Measurements from ENCODE around the gene SLIT3. TPM values are rescaled to one million over a fixed set of nuclear protein-coding genes. Genes with fewer than 3 reads are reported as not detected.

The SLIT3 gene
- total RNA-seq, 1 donor from 2014 or later: 3.3 TPM

DNA sequence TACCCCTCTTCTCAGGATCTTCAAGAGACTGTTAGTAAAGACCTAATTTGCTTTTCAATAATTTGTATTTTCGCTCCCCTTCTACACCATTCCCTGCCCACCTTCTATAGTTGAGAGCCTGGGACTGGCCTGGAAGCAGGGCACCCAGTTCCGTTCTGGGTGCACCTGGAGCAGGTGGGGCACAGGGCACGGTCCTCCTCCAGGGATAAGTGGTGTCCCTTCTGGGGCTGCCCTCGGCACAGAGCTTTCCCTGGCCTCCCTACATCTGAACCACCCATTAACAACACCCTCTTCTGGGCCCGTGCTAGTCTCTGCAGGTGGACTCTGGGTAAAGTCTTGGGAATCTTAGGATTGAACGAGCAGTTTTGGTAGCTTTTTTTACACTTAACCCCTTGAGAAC is 628.9 kb downstream of the SLIT3 start:
- no peak for DNase-seq (ENCODE audit: low read depth)

DNA sequence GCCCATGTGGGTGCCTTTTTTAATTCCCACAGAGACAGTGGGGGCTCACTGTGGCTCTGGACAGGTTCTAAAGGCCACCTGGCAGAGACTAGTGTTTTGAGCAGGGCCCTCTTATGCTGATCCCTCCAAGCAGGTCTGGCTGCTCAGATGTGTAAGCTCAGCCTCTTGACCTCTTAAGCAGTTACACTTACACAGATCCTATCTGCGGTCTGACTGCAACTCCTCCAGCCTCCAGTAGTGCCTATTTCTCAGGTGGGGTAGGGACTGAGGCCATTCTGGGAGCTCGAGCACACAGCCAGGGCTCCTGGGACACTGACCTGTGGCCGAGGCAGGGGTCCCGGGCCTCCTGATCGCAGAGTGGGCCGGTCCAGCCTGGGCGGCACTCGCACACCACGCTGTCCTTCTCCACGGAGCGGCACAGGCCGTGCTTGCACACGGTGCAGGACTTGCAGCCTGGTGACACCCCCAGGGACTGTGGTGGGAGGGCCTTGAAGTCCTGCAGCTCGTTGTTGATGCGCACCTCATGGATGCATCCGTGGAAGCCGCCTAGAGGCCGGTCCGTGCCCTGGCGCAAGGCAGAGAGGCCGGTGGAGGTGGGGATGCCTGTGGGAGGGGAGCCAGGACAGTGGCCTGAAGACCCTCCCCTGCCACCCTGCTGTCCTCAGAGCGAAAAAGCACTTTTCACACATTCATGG is 629.9 kb downstream of the SLIT3 start:
- DNase-seq (ENCODE audit: low read depth): no peak

DNA sequence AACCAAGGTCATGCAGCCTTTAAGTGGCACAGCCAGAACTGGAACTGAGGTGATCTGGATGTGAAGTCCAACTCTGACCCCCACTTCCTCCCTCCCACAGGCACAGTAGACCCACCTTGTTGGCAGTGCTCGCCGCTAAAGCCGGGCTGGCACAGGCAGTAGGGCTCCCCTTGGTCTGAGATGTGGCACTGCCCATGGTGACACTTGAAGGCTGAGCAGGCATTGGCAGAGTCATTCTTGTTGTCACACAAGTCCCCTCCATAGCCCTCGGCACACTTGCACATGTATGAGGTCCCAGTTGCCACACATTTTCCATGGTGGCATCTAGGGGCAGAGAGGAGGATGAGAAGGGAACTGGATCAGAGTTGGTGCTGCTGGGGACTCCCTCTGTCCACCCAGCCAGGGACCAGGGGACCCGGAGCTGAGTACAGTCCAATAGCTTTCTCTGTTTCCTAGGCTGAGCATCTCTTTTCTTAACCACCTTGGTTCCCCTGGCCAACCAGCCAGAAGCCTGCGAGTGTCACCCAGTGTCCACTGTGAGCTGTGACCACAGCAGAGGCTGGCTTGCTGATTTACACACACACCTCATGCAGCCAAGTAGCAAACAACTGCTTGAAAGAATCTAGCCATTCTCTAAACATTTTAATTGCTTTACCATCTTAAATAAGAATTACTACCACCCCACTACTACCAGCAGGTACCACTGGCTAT is 631.1 kb downstream of the SLIT3 start:
- no peak for DNase-seq (ENCODE audit: low read depth)

DNA sequence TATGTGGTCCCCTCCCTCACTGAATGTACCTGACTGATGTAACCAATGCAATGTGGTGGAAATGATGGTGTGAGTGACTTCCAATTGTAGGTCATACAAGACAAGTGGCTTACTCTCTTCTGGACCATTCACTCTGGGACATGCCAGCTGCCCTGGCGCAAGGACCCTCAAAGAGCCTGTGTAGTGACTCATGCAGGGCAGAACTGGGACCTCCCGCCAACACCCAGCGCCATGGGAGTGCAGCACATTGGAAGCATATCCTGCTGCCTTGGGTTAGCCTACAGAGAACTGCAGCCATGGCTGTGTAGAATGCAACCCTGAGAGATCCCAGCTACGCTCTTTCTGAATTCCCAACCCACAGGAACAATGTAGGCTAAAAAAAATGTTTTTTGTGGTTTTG is 631.8 kb downstream of the SLIT3 start:
- DNase-seq (ENCODE audit: low read depth): no peak

DNA sequence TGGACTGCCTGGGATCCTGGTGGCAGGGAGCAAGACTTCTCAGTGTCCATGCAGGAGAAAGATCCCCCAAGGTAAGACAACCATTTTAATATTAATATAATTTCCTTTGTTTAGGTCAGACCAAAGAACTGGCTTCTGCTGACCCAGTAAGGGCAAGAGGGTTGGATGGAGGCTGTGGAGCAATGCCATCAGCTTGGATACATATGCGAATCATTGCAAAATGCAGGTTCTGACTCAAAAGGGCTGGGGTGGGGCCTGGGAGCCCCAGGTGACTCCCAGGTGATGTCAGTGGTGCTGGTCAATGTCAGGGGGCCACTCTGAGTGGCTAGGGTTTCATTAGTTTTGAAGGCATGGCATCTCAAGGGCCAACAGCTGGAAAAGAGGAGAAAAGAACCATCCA is 632.9 kb downstream of the SLIT3 start:
- no peak for DNase-seq (ENCODE audit: low read depth)

DNA sequence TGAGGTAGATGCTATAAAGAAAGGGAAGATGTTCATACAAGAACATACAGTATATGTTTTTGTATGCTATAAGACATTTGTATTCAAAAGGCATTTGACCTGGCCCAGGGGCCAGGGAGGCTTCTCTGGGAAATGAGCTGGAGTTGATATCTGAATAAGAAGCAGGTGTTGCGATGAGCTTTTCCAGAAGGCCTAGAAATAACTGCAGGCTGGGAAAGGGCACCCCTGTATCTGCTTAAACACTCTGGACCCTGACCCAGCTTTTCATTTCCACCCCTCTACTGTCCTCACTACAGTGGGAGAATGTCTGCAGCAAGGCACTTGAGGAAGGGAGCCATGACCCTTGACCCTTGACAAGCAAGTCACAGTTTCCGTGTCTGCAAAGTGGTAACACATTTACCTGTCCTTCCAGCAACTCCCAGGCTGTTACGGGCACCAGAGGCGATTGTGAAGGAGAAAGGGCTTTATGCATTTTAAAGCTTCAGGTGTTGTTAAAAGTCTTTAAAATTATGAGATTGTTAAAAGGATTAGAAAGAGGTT is 633.6 kb downstream of the SLIT3 start:
- no peak for DNase-seq (ENCODE audit: low read depth)

DNA sequence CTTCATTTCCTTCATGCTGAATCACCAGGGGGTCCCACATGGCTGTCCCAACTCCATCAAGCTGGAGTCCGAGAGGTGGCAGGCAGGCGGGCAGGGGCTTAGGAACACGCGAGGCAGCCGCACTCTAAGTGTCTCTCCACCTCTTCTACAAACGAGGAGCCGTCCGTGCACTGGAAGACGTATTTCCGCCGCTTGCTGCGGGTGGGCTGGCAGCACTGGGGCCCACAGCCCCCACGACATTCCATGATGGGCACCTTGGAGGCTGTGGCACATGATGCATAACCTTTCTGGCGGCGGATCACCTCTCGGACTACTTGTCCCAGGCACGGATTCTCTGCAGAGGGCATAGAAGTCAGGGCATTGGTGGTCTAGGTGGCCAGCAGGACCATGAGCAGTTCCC is 634.6 kb downstream of the SLIT3 start:
- no peak for DNase-seq (ENCODE audit: low read depth)

DNA sequence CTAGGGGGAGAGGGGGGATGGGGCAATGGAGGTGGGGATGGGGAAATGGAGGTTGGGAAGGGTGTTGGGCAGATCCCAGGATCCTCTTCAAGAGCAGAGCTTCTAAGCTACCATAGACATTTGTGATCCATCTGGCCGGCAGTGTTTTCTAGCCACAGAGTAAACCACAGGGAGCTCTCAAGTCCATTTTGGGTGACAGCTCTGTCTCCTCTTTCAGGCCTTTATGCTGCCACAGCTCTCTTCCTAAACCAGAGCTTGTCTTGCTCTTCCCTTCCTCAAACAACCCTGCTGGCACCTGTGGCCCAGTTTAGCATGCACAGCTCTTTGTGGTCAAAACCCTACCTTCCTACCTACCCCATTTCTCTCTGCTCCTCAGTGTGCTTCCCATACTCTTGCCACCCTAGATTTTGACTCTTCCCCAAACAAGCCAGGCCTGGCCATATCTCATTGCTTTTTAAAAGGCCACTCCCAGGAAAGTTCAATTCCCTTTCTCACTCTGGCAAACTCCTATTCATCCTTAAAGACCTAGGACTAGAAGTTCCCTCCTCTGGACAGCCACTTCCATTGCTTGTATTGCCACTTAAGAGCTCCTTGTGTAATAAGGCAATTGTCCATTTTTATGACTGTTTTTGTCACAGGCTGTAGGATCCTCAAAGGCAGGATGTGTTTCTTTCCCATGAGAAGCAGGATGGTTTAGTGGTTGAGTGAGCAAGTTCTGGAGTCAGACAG is 637.5 kb downstream of the SLIT3 start:
- peak; percentile 16 for DNase-seq (ENCODE audit: low read depth)

DNA sequence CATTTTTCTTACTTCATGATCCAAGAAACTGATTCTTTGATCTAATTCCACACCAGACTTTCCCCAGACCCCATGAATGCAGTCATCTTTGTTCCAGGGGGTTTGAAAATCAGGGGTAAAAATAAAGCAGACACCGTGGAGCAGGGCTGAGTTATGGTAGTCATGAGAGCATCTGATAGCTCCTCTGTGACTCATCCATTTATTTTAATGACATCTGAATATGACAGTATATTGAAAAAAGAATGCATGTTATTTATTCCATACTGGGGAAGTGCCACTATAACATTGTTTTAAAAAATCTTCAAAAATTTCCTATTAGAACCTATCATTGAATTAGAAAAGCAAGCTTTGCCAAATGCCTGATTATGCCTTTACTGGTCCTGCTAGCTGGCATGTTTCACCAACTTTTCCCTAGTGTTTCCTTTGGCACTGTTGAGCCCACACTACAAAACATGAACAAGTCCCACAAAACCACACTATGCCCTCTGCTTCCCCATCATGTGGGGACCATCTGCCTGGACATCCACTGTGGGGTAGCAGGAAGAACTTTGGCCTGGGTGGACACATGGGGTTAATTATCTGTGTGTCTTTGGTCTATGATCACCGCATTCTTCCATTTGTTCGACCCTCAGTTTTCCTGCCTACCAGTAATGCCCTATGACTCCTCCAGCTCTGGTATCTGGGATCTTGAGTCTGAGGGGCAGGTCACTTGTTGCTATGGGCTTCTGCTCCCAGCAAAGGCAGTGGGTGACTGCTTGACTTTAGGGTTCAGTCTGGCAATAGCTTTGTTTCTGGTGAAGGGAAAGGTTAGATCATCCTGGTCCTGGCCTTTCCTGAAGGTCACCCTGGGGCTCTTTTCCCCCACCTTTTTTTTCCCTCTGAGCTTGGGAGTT is 639.1 kb downstream of the SLIT3 start:
- DNase-seq (ENCODE audit: low read depth): no peak

DNA sequence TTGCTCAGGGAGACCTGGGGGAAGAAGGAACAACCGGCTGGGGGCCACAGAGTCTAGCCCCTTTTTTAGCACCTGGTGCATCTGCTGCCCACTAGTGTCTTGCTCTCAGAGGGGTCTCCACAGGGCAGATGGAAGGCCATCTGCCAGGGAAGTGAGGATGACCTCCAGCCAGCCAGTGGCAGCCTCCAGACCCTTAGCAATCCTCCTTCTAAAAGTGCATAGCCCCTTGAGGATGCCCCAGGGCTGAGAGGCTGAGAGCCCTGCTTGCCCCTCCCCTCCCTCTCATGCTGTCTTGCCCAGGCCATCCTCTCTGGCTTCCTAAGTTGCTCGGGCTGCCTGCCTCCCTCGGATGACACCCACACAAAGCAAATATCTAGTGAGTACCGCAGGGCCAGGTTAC is 640.2 kb downstream of the SLIT3 start:
- no peak for DNase-seq (ENCODE audit: low read depth)

DNA sequence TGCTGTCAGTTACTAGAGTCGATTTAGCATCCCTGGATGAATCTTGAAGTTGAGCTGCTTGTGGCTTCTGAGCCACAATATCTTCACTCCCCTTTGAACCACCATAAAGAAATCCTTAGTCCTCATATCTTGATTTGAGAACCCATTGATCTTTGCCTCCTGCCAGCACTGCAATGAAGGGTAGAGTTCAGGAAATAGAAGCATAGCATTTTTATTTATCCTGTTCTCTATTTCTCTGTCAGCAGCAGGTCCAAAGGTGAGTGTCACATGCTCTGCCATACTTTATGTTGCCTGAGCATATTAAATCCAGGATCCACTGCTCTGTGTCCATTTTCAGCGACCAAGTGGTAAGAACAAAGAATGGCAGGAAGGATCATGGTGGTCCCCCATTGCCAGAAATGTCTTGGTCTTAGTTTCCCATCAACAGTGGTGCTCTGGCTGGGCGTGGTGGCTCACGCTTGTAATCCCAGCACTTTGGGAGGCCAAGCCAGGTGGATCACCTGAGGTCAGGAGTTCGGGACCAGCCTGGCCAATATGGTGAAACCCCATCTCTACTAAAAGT is 641.6 kb downstream of the SLIT3 start:
- DNase-seq (ENCODE audit: low read depth): no peak

DNA sequence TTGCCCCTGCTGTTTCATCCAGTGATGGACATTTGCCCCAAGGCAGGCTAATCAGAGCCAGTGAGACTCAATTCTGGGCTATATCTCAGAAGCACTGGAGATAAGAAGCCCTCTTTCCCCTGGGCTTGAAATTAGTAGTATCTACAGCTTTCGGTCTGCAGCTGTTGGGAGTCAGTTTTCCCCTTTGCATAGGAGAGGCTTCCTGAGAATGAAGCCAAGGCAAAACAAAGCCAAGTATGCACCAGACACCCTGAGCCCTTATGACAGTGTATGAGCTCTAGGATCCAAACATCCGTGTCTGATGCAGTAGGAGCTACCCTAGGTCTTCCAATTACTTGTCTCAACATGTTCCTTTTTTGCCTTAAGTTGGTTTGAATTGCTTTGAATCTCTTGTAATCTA is 642.5 kb downstream of the SLIT3 start:
- no peak for DNase-seq (ENCODE audit: low read depth)

DNA sequence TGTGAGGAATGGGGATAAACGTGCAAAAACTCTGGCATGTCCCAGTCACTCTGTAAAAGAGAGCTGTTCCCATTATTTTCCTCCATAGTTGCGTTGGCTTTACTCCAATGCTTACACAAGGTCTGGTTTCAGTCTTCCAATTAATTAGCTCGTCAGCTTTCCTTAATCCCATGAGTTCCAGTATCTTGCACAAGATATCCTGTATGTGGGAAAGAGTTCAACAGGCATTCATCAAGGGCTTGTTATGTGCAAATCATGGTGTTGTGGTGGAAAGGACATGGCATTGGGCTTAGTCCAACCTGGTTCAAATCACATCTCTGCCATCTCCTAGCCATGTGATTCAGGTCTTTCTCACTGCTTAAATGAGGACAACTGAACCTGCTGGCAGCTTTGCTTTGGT is 644.3 kb downstream of the SLIT3 start:
- peak; percentile 48 for DNase-seq (ENCODE audit: low read depth)

DNA sequence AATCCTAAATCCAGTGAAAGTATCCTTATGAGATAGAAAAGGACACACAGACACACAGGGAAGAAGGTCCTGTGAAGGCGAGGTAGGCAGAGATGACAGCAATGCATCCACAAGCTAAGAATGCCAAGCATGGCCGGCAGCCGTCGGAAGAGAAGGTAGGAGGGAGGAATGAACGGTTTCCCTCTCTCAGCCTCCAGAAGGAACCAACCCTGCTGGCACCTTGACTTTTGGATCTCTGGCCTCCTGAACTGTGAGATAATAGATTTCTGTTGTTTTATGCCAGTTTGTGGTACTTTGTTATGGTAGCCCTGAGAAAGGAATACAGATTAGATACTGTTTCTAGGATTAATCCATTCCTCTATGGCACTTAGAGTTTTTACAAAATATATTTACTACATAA is 645.6 kb downstream of the SLIT3 start:
- DNase-seq (ENCODE audit: low read depth): no peak

DNA sequence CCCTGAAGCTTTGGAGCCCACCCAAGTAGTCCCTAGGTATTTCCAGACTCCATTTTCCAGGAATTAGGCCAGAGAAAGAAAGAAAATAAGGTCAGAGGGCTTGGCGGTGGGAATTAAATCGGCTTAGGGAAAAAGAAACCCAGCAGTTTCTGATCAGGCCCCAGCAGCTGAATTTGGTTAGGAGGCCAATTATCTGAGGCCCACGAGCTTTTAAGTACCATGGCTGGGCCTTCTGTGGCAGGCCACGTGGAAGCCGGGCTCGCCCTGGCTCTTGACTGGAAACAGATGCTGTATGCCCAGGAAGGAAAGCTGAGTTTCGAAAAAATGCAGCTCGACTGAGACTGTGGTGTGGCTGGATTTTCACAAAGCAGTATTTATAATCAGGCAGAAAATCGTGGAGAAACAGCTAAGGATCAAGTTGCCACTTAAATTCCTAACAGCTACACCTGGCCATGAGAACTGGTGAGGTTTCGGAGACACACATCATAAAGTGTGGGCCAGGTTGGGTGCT is 646.7 kb downstream of the SLIT3 start:
- DNase-seq (ENCODE audit: low read depth): no peak

DNA sequence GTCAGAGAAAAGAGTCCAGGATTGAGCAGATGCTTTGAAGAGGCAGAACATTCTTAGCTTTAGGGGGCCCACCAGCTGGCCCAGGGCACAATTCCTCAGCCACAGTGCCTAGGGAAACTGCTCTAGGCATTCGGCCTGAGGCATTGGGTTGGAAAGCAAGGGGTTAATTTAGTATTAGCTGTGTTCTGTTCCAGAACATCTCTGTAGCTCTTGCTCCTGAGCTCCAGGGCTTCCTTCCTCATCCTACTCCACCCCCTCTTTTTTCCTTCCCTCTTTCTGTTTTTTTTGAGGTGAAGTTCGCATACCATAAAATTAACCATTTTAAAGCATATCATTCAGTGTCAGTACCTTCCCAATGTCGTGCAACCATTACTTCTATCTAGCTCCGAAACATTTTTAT is 647.3 kb downstream of the SLIT3 start:
- DNase-seq (ENCODE audit: low read depth): no peak

DNA sequence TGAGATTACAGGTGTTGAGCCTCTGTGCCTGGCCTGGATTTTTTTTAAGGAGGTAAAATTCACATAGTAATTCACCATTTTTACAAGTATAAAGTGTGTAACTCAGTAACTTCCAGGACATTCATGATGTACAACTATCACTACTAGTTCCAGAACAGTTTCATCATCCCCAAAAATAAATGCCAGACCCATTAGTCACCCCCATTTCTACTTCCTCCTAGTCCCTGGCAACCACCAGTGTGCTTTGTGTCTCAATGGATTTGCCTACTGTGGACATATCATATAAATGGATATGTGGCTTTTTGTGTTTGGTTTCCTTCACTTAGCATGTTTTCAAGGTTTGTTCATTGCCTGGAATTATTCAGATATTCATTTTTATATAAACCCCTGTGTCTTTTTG is 649.3 kb downstream of the SLIT3 start:
- peak; percentile 54 for DNase-seq (ENCODE audit: low read depth)

DNA sequence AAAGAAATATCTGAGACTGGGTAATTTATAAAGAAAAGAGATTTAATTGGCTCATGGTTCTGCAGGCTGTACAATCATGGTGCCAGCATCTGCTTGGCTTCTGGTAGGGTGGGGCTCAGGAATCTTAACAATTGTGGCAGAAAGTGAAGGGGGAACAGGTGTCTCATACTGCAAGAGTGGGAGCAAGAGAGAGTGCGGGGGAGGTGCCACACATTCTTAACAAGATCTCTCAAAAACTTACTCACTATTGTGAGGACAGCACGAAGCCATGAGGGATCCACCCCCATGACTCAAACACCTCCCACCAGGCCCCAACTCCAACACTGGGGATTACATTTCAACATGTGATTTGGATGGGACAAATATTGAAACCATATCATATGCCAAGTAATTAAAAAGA is 651.6 kb downstream of the SLIT3 start:
- DNase-seq (ENCODE audit: low read depth): no peak

DNA sequence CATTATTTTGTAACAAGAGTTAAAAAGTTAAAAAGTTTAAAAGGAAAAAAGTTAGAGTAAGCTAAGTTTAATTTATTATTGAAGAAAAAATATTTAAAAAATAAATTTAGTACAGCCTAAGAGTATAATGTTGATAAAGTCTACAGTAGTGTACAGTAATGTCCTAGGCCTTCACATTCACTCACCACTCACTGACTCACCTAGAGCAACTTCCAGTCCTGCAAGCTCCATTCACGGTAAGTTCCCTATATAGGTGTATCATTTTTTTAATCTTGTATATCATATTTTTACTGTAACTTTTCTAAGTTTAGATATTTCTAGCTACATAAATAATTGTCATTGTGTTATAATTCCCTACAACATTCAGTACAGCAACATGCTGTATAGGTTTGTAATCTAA is 652.4 kb downstream of the SLIT3 start:
- no peak for DNase-seq (ENCODE audit: low read depth)

DNA sequence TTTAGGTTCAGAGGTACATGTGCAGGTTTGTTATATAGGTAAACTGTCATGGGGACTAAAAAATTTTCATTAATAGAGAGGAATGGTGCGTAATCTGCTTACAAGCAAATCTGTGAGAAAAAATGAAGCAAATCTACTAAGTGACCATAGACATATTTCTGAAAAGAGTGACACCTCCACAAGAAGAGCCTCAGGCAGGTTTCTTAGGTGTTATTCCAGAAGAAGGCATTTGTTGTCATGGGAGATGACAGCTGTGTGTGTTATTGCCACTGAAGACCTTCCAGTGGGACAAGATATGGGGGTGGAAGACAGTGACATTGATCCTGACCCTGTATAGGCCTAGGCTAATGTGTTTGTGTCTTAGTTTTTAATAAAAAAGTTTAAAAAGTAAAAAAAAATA is 652.9 kb downstream of the SLIT3 start:
- no peak for DNase-seq (ENCODE audit: low read depth)

DNA sequence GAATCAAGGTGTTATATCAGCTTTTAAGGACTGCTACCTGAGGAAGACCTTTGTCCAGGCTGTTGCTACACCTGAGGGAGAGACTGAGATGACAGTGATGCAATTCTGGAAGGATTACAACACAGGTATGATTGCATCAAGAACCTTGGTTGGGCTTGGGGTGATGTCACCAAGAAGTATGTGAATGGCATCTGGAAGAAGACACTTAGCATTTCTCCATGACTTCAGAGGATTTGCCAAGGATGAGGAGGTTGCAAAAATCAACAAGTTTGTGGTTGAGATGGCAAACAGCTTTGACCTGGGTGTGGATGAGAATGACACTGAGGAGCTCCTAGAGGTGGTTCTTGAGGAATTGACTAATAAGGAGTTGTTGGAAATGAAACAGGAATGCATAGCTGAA is 653.9 kb downstream of the SLIT3 start:
- DNase-seq (ENCODE audit: low read depth): peak; percentile 72

All from renal cortical epithelial cell (primary cell).